ENCODE results near the gene TGFA. TPM values are rescaled to one million over a fixed set of nuclear protein-coding genes. Genes with fewer than 3 reads are reported as not detected.
A peak's percentile ranks its signal among the peaks of the same experiment; 100 is the strongest.

Gene TGFA
- total and polyA plus RNA-seq, 2 experiments from 2014 or later, result 1.4 to 6.5 TPM

DNA sequence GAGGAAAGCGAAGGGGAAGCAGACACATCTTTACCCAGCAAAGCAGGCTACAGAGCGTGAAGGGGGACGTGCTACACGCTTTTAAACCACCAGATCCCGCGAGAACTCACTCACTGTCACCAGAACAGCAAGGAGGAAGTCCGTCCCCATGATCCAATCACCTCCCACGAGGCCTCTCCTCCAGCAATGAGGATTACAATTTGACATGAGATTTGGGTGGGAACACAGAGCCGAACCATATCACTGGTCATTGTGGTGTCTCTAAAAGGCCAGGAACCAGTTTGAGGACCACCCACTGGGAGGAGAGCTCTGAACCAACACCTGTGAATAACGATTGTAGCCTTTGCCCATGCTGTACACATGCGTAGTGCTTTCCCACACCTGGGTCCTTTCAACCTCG, 135.1 kb downstream of the TGFA start:
- Histone ChIP-seq H3K9me2 (ENCODE audit: insufficient read depth) (no peaks in the 10 kb centered on the region; the same call in 1 of the 2 replicates), H3K36me3 (ENCODE audit: insufficient read depth) (no peaks in the 10 kb centered on the region), H2AFZ (no peak overlapping the region), H3F3A (replicated peaks; ENCODE audit: low read depth) (no peaks in the 10 kb centered on the region), H3K4me3 (no peak overlapping the region), H3K27ac (ENCODE audit: low read depth) (no peak overlapping the region), H3K27me3 (ENCODE audit: insufficient read depth) (peaks cover 24% of the 10 kb centered on the region; the same call in 1 of the 2 replicates), H3K4me2 (no peak overlapping the region), H4K20me1 (replicated peaks; ENCODE audit: insufficient read depth) (no peaks in the 10 kb centered on the region), H3K4me1 (ENCODE audit: insufficient read depth) (no peaks in the 10 kb centered on the region), H3K79me2 (replicated peaks; ENCODE audit: insufficient read depth) (no peaks in the 10 kb centered on the region)
- no peaks in the 10 kb centered on the region for H3K36me3 Mint-ChIP-seq (ENCODE audit: low read depth)
- ATAC-seq (peak; percentile 36; the same call in 2 of the 3 replicates), DNase-seq (ENCODE audit: low spot score) (peak; percentile 19)
- peaks cover 8% of the 10 kb centered on the region for H3K27me3 Mint-ChIP-seq (ENCODE audit: insufficient read depth, low read depth, poor library complexity)
- no peak for TF ChIP-seq STAT1 (IDR thresholded peaks at IDR 0.05; ENCODE audit: unreplicated experiment)
- no peak for TF ChIP-seq CREB1 (CRISPR knock-in tag; IDR thresholded peaks at IDR 0.05; ENCODE audit: low read depth)
- no peak for TF ChIP-seq ZNF331 (CRISPR knock-in tag; IDR thresholded peaks at IDR 0.05; ENCODE audit: low read depth)
- no peak for TF ChIP-seq NANOG (IDR thresholded peaks at IDR 0.05; ENCODE audit: borderline replicate concordance)
- no peak for TF ChIP-seq POLR2AphosphoS5 (IDR thresholded peaks at IDR 0.05; ENCODE audit: low read depth)
- TF ChIP-seq, protein P1, sequence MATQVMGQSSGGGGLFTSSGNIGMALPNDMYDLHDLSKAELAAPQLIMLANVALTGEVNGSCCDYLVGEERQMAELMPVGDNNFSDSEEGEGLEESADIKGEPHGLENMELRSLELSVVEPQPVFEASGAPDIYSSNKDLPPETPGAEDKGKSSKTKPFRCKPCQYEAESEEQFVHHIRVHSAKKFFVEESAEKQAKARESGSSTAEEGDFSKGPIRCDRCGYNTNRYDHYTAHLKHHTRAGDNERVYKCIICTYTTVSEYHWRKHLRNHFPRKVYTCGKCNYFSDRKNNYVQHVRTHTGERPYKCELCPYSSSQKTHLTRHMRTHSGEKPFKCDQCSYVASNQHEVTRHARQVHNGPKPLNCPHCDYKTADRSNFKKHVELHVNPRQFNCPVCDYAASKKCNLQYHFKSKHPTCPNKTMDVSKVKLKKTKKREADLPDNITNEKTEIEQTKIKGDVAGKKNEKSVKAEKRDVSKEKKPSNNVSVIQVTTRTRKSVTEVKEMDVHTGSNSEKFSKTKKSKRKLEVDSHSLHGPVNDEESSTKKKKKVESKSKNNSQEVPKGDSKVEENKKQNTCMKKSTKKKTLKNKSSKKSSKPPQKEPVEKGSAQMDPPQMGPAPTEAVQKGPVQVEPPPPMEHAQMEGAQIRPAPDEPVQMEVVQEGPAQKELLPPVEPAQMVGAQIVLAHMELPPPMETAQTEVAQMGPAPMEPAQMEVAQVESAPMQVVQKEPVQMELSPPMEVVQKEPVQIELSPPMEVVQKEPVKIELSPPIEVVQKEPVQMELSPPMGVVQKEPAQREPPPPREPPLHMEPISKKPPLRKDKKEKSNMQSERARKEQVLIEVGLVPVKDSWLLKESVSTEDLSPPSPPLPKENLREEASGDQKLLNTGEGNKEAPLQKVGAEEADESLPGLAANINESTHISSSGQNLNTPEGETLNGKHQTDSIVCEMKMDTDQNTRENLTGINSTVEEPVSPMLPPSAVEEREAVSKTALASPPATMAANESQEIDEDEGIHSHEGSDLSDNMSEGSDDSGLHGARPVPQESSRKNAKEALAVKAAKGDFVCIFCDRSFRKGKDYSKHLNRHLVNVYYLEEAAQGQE (IDR thresholded peaks at IDR 0.05; ENCODE audit: unreplicated experiment), result no peak
- no peak for TF ChIP-seq JUNB (IDR thresholded peaks at IDR 0.05; ENCODE audit: unreplicated experiment)
- no peak for TF ChIP-seq EZH2 (IDR thresholded peaks at IDR 0.05; ENCODE audit: low read depth, unreplicated experiment)
- TF ChIP-seq, protein P2, sequence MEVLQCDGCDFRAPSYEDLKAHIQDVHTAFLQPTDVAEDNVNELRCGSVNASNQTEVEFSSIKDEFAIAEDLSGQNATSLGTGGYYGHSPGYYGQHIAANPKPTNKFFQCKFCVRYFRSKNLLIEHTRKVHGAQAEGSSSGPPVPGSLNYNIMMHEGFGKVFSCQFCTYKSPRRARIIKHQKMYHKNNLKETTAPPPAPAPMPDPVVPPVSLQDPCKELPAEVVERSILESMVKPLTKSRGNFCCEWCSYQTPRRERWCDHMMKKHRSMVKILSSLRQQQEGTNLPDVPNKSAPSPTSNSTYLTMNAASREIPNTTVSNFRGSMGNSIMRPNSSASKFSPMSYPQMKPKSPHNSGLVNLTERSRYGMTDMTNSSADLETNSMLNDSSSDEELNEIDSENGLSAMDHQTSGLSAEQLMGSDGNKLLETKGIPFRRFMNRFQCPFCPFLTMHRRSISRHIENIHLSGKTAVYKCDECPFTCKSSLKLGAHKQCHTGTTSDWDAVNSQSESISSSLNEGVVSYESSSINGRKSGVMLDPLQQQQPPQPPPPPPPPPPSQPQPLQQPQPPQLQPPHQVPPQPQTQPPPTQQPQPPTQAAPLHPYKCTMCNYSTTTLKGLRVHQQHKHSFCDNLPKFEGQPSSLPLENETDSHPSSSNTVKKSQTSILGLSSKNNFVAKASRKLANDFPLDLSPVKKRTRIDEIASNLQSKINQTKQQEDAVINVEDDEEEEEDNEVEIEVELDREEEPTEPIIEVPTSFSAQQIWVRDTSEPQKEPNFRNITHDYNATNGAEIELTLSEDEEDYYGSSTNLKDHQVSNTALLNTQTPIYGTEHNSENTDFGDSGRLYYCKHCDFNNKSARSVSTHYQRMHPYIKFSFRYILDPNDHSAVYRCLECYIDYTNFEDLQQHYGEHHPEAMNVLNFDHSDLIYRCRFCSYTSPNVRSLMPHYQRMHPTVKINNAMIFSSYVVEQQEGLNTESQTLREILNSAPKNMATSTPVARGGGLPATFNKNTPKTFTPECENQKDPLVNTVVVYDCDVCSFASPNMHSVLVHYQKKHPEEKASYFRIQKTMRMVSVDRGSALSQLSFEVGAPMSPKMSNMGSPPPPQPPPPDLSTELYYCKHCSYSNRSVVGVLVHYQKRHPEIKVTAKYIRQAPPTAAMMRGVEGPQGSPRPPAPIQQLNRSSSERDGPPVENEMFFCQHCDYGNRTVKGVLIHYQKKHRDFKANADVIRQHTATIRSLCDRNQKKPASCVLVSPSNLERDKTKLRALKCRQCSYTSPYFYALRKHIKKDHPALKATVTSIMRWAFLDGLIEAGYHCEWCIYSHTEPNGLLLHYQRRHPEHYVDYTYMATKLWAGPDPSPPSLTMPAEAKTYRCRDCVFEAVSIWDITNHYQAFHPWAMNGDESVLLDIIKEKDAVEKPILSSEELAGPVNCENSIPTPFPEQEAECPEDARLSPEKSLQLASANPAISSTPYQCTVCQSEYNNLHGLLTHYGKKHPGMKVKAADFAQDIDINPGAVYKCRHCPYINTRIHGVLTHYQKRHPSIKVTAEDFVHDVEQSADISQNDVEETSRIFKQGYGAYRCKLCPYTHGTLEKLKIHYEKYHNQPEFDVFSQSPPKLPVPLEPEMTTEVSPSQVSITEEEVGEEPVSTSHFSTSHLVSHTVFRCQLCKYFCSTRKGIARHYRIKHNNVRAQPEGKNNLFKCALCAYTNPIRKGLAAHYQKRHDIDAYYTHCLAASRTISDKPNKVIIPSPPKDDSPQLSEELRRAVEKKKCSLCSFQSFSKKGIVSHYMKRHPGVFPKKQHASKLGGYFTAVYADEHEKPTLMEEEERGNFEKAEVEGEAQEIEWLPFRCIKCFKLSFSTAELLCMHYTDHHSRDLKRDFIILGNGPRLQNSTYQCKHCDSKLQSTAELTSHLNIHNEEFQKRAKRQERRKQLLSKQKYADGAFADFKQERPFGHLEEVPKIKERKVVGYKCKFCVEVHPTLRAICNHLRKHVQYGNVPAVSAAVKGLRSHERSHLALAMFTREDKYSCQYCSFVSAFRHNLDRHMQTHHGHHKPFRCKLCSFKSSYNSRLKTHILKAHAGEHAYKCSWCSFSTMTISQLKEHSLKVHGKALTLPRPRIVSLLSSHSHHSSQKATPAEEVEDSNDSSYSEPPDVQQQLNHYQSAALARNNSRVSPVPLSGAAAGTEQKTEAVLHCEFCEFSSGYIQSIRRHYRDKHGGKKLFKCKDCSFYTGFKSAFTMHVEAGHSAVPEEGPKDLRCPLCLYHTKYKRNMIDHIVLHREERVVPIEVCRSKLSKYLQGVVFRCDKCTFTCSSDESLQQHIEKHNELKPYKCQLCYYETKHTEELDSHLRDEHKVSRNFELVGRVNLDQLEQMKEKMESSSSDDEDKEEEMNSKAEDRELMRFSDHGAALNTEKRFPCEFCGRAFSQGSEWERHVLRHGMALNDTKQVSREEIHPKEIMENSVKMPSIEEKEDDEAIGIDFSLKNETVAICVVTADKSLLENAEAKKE (CRISPR knock-in tag; IDR thresholded peaks at IDR 0.05), result no peak
- TF ChIP-seq EZH2phosphoT487 (IDR thresholded peaks at IDR 0.05; ENCODE audit: unreplicated experiment), result no peak
- TF ChIP-seq, protein P3, sequence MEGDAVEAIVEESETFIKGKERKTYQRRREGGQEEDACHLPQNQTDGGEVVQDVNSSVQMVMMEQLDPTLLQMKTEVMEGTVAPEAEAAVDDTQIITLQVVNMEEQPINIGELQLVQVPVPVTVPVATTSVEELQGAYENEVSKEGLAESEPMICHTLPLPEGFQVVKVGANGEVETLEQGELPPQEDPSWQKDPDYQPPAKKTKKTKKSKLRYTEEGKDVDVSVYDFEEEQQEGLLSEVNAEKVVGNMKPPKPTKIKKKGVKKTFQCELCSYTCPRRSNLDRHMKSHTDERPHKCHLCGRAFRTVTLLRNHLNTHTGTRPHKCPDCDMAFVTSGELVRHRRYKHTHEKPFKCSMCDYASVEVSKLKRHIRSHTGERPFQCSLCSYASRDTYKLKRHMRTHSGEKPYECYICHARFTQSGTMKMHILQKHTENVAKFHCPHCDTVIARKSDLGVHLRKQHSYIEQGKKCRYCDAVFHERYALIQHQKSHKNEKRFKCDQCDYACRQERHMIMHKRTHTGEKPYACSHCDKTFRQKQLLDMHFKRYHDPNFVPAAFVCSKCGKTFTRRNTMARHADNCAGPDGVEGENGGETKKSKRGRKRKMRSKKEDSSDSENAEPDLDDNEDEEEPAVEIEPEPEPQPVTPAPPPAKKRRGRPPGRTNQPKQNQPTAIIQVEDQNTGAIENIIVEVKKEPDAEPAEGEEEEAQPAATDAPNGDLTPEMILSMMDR (conservative IDR thresholded peaks at IDR 0.05; ENCODE audit: low read depth in 2 of 2), result no peak
- no peak for TF ChIP-seq ZNF114 (CRISPR knock-in tag; IDR thresholded peaks at IDR 0.05)
- TF ChIP-seq, protein P4, sequence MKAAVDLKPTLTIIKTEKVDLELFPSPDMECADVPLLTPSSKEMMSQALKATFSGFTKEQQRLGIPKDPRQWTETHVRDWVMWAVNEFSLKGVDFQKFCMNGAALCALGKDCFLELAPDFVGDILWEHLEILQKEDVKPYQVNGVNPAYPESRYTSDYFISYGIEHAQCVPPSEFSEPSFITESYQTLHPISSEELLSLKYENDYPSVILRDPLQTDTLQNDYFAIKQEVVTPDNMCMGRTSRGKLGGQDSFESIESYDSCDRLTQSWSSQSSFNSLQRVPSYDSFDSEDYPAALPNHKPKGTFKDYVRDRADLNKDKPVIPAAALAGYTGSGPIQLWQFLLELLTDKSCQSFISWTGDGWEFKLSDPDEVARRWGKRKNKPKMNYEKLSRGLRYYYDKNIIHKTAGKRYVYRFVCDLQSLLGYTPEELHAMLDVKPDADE (IDR thresholded peaks at IDR 0.05), result no peak
- peaks cover 7% of the 10 kb centered on the region for H3K4me1 Mint-ChIP-seq
- H3K27ac Mint-ChIP-seq, result no peak overlapping the region
- H3K4me3 Mint-ChIP-seq, result no peak overlapping the region
- H3K9me3 Mint-ChIP-seq, result no peaks in the 10 kb centered on the region
